GM23338 (cell line): ENCODE results near the gene KIAA1549.

ENCODE experiments used
- CREB1 ChIP-seq: fragments of 250-450 bp; sonication (Bioruptor Pico); IDR thresholded peaks from 2 replicates; pipeline ENCODE4 v1.5.0; 2020; ENCODE audit warnings: low read depth, mild to moderate bottlenecking, moderate library complexity
- EZH2 ChIP-seq: fragments of 200-600 bp; sonication (generic); IDR thresholded peaks from one replicate; pipeline ENCODE4 v1.8.0; 2017; ENCODE audit warnings: antibody characterized with exemption, mild to moderate bottlenecking, low read depth; ENCODE audit not compliant: unreplicated experiment
- EZH2phosphoT487 ChIP-seq: fragments of 200-600 bp; sonication (generic); IDR thresholded peaks from one replicate; pipeline ENCODE4 v1.8.1; 2018; ENCODE audit warnings: antibody characterized with exemption; ENCODE audit not compliant: unreplicated experiment
- NANOG ChIP-seq: IDR thresholded peaks from 2 replicates; pipeline ENCODE4 v1.6.1; 2016; ENCODE audit warnings: antibody characterized with exemption, borderline replicate concordance
- POLR2AphosphoS5 ChIP-seq: IDR thresholded peaks from 2 replicates; pipeline ENCODE4 v1.6.1; 2016; ENCODE audit warnings: antibody characterized with exemption, low read depth
- STAT1 ChIP-seq: IDR thresholded peaks from one replicate; pipeline ENCODE4 v1.6.1; 2016; ENCODE audit warnings: antibody characterized with exemption; ENCODE audit not compliant: unreplicated experiment
- ZNF114 ChIP-seq: fragments of 250-450 bp; sonication (Bioruptor Pico); IDR thresholded peaks from 2 replicates; pipeline ENCODE4 v1.5.0; 2020; ENCODE audit warnings: mild to moderate bottlenecking, moderate library complexity
- ZNF331 ChIP-seq: fragments of 250-450 bp; sonication (Bioruptor Pico); IDR thresholded peaks from 2 replicates; pipeline ENCODE4 v1.5.0; 2020; ENCODE audit warnings: low read depth, mild to moderate bottlenecking, moderate library complexity
- TF ChIP-seq, protein P1 (sequence below), 2 experiments: fragments of 200-600 bp in 1 of 2; sonication (generic) in 1 of 2; conservative IDR thresholded peaks; 2 replicates each; pipeline versions ENCODE4 v1.5.1 to v1.6.1; 2016 to 2017; ENCODE audit warnings: antibody characterized with exemption in 2 of 2, low read depth in 2 of 2, mild to moderate bottlenecking in 2 of 2, moderate library complexity in 1 of 2
- TF ChIP-seq, protein P2 (sequence below): IDR thresholded peaks from one replicate; pipeline ENCODE4 v1.6.1; 2018; ENCODE audit warnings: antibody characterized with exemption; ENCODE audit not compliant: unreplicated experiment
- TF ChIP-seq, protein P3 (sequence below): IDR thresholded peaks from 2 replicates; pipeline ENCODE4 v1.6.1; 2016; ENCODE audit warnings: antibody characterized with exemption
- TF ChIP-seq, protein P4 (sequence below): fragments of 250-450 bp; sonication (Bioruptor Pico); IDR thresholded peaks from 2 replicates; pipeline ENCODE4 v1.5.0; 2020; ENCODE audit warnings: mild to moderate bottlenecking, moderate library complexity

GRCh38 chr7:138890499-138891445, 90.4 kb downstream of the KIAA1549 start:
- TF ChIP-seq, protein P1, sequence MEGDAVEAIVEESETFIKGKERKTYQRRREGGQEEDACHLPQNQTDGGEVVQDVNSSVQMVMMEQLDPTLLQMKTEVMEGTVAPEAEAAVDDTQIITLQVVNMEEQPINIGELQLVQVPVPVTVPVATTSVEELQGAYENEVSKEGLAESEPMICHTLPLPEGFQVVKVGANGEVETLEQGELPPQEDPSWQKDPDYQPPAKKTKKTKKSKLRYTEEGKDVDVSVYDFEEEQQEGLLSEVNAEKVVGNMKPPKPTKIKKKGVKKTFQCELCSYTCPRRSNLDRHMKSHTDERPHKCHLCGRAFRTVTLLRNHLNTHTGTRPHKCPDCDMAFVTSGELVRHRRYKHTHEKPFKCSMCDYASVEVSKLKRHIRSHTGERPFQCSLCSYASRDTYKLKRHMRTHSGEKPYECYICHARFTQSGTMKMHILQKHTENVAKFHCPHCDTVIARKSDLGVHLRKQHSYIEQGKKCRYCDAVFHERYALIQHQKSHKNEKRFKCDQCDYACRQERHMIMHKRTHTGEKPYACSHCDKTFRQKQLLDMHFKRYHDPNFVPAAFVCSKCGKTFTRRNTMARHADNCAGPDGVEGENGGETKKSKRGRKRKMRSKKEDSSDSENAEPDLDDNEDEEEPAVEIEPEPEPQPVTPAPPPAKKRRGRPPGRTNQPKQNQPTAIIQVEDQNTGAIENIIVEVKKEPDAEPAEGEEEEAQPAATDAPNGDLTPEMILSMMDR (conservative IDR thresholded peaks at IDR 0.05; ENCODE audit: low read depth in 2 of 2), result no peak
- TF ChIP-seq EZH2, result no peak
- TF ChIP-seq POLR2AphosphoS5, result no peak
- no peak for TF ChIP-seq CREB1 (CRISPR knock-in tag)
- TF ChIP-seq NANOG, result no peak
- TF ChIP-seq, protein P2, sequence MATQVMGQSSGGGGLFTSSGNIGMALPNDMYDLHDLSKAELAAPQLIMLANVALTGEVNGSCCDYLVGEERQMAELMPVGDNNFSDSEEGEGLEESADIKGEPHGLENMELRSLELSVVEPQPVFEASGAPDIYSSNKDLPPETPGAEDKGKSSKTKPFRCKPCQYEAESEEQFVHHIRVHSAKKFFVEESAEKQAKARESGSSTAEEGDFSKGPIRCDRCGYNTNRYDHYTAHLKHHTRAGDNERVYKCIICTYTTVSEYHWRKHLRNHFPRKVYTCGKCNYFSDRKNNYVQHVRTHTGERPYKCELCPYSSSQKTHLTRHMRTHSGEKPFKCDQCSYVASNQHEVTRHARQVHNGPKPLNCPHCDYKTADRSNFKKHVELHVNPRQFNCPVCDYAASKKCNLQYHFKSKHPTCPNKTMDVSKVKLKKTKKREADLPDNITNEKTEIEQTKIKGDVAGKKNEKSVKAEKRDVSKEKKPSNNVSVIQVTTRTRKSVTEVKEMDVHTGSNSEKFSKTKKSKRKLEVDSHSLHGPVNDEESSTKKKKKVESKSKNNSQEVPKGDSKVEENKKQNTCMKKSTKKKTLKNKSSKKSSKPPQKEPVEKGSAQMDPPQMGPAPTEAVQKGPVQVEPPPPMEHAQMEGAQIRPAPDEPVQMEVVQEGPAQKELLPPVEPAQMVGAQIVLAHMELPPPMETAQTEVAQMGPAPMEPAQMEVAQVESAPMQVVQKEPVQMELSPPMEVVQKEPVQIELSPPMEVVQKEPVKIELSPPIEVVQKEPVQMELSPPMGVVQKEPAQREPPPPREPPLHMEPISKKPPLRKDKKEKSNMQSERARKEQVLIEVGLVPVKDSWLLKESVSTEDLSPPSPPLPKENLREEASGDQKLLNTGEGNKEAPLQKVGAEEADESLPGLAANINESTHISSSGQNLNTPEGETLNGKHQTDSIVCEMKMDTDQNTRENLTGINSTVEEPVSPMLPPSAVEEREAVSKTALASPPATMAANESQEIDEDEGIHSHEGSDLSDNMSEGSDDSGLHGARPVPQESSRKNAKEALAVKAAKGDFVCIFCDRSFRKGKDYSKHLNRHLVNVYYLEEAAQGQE, result no peak
- TF ChIP-seq ZNF114, result no peak
- no peak for TF ChIP-seq EZH2phosphoT487
- TF ChIP-seq, protein P3, sequence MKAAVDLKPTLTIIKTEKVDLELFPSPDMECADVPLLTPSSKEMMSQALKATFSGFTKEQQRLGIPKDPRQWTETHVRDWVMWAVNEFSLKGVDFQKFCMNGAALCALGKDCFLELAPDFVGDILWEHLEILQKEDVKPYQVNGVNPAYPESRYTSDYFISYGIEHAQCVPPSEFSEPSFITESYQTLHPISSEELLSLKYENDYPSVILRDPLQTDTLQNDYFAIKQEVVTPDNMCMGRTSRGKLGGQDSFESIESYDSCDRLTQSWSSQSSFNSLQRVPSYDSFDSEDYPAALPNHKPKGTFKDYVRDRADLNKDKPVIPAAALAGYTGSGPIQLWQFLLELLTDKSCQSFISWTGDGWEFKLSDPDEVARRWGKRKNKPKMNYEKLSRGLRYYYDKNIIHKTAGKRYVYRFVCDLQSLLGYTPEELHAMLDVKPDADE, result no peak
- no peak for TF ChIP-seq STAT1
- no peak for TF ChIP-seq ZNF331 (CRISPR knock-in tag)
- TF ChIP-seq, protein P4, sequence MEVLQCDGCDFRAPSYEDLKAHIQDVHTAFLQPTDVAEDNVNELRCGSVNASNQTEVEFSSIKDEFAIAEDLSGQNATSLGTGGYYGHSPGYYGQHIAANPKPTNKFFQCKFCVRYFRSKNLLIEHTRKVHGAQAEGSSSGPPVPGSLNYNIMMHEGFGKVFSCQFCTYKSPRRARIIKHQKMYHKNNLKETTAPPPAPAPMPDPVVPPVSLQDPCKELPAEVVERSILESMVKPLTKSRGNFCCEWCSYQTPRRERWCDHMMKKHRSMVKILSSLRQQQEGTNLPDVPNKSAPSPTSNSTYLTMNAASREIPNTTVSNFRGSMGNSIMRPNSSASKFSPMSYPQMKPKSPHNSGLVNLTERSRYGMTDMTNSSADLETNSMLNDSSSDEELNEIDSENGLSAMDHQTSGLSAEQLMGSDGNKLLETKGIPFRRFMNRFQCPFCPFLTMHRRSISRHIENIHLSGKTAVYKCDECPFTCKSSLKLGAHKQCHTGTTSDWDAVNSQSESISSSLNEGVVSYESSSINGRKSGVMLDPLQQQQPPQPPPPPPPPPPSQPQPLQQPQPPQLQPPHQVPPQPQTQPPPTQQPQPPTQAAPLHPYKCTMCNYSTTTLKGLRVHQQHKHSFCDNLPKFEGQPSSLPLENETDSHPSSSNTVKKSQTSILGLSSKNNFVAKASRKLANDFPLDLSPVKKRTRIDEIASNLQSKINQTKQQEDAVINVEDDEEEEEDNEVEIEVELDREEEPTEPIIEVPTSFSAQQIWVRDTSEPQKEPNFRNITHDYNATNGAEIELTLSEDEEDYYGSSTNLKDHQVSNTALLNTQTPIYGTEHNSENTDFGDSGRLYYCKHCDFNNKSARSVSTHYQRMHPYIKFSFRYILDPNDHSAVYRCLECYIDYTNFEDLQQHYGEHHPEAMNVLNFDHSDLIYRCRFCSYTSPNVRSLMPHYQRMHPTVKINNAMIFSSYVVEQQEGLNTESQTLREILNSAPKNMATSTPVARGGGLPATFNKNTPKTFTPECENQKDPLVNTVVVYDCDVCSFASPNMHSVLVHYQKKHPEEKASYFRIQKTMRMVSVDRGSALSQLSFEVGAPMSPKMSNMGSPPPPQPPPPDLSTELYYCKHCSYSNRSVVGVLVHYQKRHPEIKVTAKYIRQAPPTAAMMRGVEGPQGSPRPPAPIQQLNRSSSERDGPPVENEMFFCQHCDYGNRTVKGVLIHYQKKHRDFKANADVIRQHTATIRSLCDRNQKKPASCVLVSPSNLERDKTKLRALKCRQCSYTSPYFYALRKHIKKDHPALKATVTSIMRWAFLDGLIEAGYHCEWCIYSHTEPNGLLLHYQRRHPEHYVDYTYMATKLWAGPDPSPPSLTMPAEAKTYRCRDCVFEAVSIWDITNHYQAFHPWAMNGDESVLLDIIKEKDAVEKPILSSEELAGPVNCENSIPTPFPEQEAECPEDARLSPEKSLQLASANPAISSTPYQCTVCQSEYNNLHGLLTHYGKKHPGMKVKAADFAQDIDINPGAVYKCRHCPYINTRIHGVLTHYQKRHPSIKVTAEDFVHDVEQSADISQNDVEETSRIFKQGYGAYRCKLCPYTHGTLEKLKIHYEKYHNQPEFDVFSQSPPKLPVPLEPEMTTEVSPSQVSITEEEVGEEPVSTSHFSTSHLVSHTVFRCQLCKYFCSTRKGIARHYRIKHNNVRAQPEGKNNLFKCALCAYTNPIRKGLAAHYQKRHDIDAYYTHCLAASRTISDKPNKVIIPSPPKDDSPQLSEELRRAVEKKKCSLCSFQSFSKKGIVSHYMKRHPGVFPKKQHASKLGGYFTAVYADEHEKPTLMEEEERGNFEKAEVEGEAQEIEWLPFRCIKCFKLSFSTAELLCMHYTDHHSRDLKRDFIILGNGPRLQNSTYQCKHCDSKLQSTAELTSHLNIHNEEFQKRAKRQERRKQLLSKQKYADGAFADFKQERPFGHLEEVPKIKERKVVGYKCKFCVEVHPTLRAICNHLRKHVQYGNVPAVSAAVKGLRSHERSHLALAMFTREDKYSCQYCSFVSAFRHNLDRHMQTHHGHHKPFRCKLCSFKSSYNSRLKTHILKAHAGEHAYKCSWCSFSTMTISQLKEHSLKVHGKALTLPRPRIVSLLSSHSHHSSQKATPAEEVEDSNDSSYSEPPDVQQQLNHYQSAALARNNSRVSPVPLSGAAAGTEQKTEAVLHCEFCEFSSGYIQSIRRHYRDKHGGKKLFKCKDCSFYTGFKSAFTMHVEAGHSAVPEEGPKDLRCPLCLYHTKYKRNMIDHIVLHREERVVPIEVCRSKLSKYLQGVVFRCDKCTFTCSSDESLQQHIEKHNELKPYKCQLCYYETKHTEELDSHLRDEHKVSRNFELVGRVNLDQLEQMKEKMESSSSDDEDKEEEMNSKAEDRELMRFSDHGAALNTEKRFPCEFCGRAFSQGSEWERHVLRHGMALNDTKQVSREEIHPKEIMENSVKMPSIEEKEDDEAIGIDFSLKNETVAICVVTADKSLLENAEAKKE (CRISPR knock-in tag), result no peak
